HepG2 (cell line): ENCODE measurements around the gene SLC5A6. TPM values are rescaled to one million over a fixed set of nuclear protein-coding genes. Genes with fewer than 3 reads are reported as not detected.

ENCODE experiments used
- ADNP ChIP-seq: sonication (generic); formaldehyde crosslinking; IDR thresholded peaks from 2 replicates; pipeline ENCODE4 v1.4.0; 2020; ENCODE audit warnings: missing genetic modification reagents
- AHR ChIP-seq: IDR thresholded peaks from 2 replicates; pipeline ENCODE4 v1.6.1; 2018; ENCODE audit warnings: missing genetic modification reagents, missing compliant biosample characterization
- HNRNPH1 ChIP-seq: fragments of 200-400 bp; formaldehyde crosslinking; optimal IDR thresholded peaks from 2 replicates; pipeline ENCODE3; 2017; ENCODE audit warnings: mild to moderate bottlenecking, low read depth, low read length
- IRX3 ChIP-seq: sonication (generic); formaldehyde crosslinking; IDR thresholded peaks from 2 replicates; pipeline ENCODE4 v1.8.1; 2023; ENCODE audit warnings: mild to moderate bottlenecking, low read depth, missing genetic modification reagents, borderline replicate concordance
- MAFF ChIP-seq: IDR thresholded peaks from 2 replicates; pipeline ENCODE4 v1.6.1; 2011; ENCODE audit warnings: low read depth, low read length, improper control_type of control experiment
- MAFG ChIP-seq: sonication (generic); formaldehyde crosslinking; IDR thresholded peaks from 2 replicates; pipeline ENCODE4 v1.5.1; 2020; ENCODE audit warnings: mild to moderate bottlenecking, missing genetic modification reagents
- MAFK ChIP-seq, 2 experiments: IDR thresholded peaks in 1 of 2; conservative IDR thresholded peaks in 1 of 2; 2 replicates each; pipeline ENCODE4 v1.6.1; 2011; ENCODE audit warnings: improper control_type of control experiment in 2 of 2, low read length in 2 of 2
- MATR3 ChIP-seq: sonication (generic); formaldehyde crosslinking; IDR thresholded peaks from 2 replicates; pipeline ENCODE4 v1.4.0; 2020; ENCODE audit warnings: missing genetic modification reagents
- MEIS1 ChIP-seq: sonication (generic); formaldehyde crosslinking; IDR thresholded peaks from 2 replicates; pipeline ENCODE4 v1.9.0; 2021; ENCODE audit warnings: mild to moderate bottlenecking, missing genetic modification reagents, moderate library complexity, borderline replicate concordance
- NFYC ChIP-seq: IDR thresholded peaks from 2 replicates; pipeline ENCODE4 v1.6.1; 2016; ENCODE audit warnings: missing genetic modification reagents, missing compliant biosample characterization
- RFX5 ChIP-seq: IDR thresholded peaks from 2 replicates; pipeline ENCODE4 v1.6.1; 2011; ENCODE audit warnings: low read depth, low read length, improper control_type of control experiment
- TGIF2 ChIP-seq: IDR thresholded peaks from 2 replicates; pipeline ENCODE4 v1.6.1; 2016; ENCODE audit warnings: control low read depth, missing compliant biosample characterization
- ZFAT ChIP-seq: sonication (generic); formaldehyde crosslinking; conservative IDR thresholded peaks from 2 replicates; pipeline ENCODE4 v1.8.1; 2023; ENCODE audit warnings: missing genetic modification reagents, inconsistent platforms
- ZNF543 ChIP-seq: sonication (generic); formaldehyde crosslinking; IDR thresholded peaks from 2 replicates; pipeline ENCODE4 v1.4.0; 2020; ENCODE audit warnings: mild to moderate bottlenecking, missing genetic modification reagents
- ZNF782 ChIP-seq: sonication (generic); formaldehyde crosslinking; IDR thresholded peaks from 2 replicates; pipeline ENCODE4 v1.4.0; 2020; ENCODE audit warnings: missing genetic modification reagents, mild to moderate bottlenecking, borderline replicate concordance
- ZSCAN9 ChIP-seq: IDR thresholded peaks from 2 replicates; pipeline ENCODE4 v1.6.1; 2016; ENCODE audit warnings: borderline replicate concordance
- polyA plus RNA-seq, 8 experiments: library from polyadenylated mRNA; depleted of rRNA in 3 of 8; stranded (reverse) in 7 of 8; unstranded in 1 of 8; fragments of >200 nt; fragmentation: Illumina TruSeq in 4 of 8; extraction: Trizol in 4 of 8; gene quantifications; 2 replicates each; pipeline versions ENCODE4 v1.2.1 to v1.2.3, GENCODE V29; 2011 to 2016; ENCODE audit warnings: low read depth in 4 of 8, missing spikeins in 1 of 8, mixed read lengths in 1 of 8; ENCODE audit not compliant: insufficient read depth in 1 of 8
- total RNA-seq, 5 experiments: library from RNA; depleted of rRNA; stranded (reverse); fragments of >200 nt; fragmentation: Illumina TruSeq; extraction: Trizol; gene quantifications; 2 replicates each; pipeline ENCODE4 v1.2.3, GENCODE V29; 2016; ENCODE audit warnings: low read depth in 1 of 5
- TF ChIP-seq, protein P1 (sequence below): sonication (generic); formaldehyde crosslinking; IDR thresholded peaks from 2 replicates; pipeline ENCODE4 v1.4.0; 2020; ENCODE audit warnings: missing genetic modification reagents, borderline replicate concordance
- TF ChIP-seq, protein P2 (sequence below): sonication (generic); formaldehyde crosslinking; IDR thresholded peaks from 2 replicates; pipeline ENCODE4 v1.4.0; 2020; ENCODE audit warnings: mild to moderate bottlenecking, missing genetic modification reagents
- TF ChIP-seq, protein P3 (sequence below): sonication (generic); formaldehyde crosslinking; IDR thresholded peaks from 2 replicates; pipeline ENCODE4 v1.9.0; 2021; ENCODE audit warnings: missing genetic modification reagents, borderline replicate concordance

The SLC5A6 gene
- total and polyA plus RNA-seq, 2 of the 13 experiments (the other 11 are each of a cell fraction or from before 2014, with no cell fraction given): 135 to 417 TPM

DNA sequence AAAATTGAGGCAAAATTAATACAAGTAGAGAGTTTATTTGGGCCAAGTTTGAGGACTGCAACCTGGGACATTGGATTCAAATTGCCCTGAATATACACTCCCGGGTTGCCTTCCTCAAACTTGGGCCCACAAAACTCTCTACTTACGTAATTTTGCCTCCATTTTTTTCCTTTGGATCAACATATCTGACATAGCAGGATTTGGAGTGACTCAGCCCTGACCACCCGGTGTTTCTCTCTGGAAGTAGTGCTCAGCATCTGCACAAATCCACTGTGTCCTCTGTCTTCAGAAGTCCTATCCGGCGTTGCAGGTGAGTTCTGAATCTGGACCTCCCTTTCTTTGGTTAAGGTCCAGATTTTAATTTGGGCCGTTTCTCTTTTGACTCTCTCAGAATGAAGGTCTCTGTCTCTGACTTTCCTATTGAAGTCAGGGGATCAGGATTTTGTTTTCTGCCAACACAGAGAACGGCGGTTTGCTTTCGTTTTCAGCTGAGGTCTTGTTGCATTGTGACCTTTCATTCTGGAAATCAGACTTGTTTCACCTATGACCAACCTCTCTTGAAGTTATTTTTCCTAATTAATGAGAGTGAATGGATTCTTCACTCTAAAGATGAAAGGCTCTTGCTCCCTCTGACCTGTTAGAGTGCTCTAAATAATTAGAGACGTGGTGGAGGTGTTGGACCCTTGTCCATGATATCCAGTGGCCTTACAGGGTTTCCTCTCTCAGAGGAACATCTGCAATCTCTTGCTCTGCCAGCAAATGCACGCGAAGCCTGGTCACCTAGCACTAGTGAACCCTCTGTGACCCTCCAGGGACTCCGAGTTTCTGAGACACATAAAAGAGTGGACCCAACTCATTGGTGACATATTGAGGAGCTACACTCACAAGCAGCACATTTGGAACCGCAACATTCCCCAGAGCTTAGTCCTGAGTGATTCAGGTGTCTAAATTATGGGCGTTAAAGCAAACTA, 49.6 kb downstream of the SLC5A6 start (continued):
- TF ChIP-seq NFYC: no peak
- TF ChIP-seq TGIF2: peak; percentile 36; the same call in 1 of the 2 replicates
- no peak for TF ChIP-seq IRX3 (CRISPR knock-in tag)
- peak; percentile 37; the same call in 1 of the 2 replicates for TF ChIP-seq MAFF
- 0 out of 2 replicates have a peak, but pooled peaks have one; percentile 55 for TF ChIP-seq MEIS1 (CRISPR knock-in tag)
- TF ChIP-seq HNRNPH1: no peak
- no peak for TF ChIP-seq ZNF543 (CRISPR knock-in tag)
- no peak for TF ChIP-seq ADNP (CRISPR knock-in tag)
- TF ChIP-seq MAFG: 0 out of 2 replicates have a peak, but pooled peaks have one; percentile 32
- TF ChIP-seq MATR3 (CRISPR knock-in tag): no peak
- TF ChIP-seq RFX5: no peak
- no peak for TF ChIP-seq AHR
- no peak for TF ChIP-seq ZFAT (CRISPR knock-in tag)
- TF ChIP-seq, protein P1, sequence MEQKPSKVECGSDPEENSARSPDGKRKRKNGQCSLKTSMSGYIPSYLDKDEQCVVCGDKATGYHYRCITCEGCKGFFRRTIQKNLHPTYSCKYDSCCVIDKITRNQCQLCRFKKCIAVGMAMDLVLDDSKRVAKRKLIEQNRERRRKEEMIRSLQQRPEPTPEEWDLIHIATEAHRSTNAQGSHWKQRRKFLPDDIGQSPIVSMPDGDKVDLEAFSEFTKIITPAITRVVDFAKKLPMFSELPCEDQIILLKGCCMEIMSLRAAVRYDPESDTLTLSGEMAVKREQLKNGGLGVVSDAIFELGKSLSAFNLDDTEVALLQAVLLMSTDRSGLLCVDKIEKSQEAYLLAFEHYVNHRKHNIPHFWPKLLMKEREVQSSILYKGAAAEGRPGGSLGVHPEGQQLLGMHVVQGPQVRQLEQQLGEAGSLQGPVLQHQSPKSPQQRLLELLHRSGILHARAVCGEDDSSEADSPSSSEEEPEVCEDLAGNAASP: no peak
- TF ChIP-seq ZSCAN9 (CRISPR knock-in tag): 0 out of 2 replicates have a peak, but pooled peaks have one; percentile 14
- TF ChIP-seq, protein P2, sequence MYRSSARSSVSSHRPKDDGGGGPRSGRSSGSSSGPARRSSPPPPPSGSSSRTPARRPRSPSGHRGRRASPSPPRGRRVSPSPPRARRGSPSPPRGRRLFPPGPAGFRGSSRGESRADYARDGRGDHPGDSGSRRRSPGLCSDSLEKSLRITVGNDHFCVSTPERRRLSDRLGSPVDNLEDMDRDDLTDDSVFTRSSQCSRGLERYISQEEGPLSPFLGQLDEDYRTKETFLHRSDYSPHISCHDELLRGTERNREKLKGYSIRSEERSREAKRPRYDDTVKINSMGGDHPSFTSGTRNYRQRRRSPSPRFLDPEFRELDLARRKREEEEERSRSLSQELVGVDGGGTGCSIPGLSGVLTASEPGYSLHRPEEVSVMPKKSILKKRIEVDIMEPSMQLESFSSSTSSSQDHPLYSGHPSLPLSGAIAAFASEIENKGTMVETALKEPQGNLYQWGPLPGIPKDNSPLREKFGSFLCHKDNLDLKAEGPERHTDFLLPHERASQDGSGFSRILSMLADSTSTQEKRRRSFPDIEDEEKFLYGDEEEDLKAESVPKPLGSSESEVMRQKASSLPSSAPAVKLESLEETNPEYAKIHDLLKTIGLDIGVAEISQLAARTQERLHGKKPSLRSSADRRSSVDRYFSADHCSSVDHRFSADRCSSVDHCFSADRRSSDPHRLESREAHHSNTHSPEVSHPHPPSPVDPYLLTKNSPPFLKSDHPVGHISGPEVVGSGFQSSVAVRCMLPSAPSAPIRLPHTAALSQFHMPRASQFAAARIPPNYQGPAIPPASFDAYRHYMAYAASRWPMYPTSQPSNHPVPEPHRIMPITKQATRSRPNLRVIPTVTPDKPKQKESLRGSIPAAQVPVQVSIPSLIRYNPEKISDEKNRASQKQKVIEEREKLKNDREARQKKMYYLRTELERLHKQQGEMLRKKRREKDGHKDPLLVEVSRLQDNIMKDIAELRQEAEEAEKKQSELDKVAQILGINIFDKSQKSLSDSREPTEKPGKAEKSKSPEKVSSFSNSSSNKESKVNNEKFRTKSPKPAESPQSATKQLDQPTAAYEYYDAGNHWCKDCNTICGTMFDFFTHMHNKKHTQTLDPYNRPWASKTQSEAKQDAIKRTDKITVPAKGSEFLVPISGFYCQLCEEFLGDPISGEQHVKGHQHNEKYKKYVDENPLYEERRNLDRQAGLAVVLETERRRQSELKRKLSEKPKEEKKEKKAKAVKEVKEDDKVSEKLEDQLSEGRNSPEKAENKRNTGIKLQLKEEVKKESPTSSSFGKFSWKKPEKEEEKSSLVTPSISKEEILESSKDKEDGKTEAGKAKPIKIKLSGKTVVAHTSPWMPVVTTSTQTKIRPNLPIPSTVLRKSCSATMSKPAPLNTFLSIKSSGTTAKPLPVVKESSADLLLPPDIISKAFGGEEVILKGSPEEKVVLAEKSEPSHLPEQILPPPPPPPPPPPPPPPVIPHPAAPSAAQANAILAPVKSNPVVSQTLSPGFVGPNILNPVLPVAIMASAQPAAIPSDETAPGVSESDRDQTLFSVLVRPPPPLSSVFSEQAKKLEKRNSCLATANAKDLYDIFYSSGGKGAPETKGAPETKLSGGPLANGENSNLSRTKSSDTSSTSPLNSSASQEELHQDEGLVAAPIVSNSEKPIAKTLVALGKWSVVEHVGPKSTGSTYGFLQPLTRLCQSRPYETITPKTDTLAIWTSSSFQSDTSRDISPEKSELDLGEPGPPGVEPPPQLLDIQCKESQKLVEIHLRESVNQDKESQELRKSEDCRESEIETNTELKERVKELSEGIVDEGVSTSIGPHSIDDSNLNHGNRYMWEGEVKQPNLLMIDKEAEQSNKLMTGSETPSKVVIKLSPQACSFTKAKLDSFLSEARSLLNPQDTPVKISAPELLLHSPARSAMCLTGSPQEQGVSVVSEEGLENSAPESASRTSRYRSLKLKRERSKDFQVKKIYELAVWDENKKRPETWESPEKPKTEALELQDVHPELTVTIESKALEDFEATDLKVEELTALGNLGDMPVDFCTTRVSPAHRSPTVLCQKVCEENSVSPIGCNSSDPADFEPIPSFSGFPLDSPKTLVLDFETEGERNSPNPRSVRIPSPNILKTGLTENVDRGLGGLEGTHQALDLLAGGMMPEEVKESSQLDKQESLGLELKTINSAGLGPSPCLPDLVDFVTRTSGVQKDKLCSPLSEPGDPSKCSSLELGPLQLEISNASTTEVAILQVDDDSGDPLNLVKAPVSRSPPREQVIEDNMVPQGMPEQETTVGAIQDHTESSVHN (CRISPR knock-in tag): peak; percentile 64; the same call in 1 of the 2 replicates
- TF ChIP-seq ZNF782: no peak
- peak; percentile 32 to 62; a peak in 3 of 4 replicates for TF ChIP-seq MAFK (conservative IDR thresholded peaks at IDR 0.05 in 1 of 2, IDR thresholded peaks at IDR 0.05 in 1 of 2; ENCODE audit: low read length in 2 of 2)
- TF ChIP-seq, protein P3, sequence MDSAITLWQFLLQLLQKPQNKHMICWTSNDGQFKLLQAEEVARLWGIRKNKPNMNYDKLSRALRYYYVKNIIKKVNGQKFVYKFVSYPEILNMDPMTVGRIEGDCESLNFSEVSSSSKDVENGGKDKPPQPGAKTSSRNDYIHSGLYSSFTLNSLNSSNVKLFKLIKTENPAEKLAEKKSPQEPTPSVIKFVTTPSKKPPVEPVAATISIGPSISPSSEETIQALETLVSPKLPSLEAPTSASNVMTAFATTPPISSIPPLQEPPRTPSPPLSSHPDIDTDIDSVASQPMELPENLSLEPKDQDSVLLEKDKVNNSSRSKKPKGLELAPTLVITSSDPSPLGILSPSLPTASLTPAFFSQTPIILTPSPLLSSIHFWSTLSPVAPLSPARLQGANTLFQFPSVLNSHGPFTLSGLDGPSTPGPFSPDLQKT: no peak
